DOHH2 (cell line): ENCODE results near the gene CPXM2.

Experiments used
- CTCF ChIP-seq: fragments of 200-600 bp; sonication (generic); IDR thresholded peaks from one replicate; pipeline ENCODE4 v1.5.1; 2014; ENCODE audit warnings: antibody characterized with exemption, mild to moderate bottlenecking, low read depth, low read length; ENCODE audit not compliant: poor library complexity, severe bottlenecking
- EZH2phosphoT487 ChIP-seq: fragments of 200-600 bp; sonication (generic); IDR thresholded peaks from 2 replicates; pipeline ENCODE4 v1.6.1; 2017; ENCODE audit warnings: borderline replicate concordance, mild to moderate bottlenecking, antibody characterized with exemption, low read length, moderate library complexity, mixed read lengths

- TF ChIP-seq CTCF, result no peak
- TF ChIP-seq EZH2phosphoT487, result no peak
These were observed 99.2 kb downstream of the CPXM2 start for GRCh38 chr10:123792248-123792978.
